C4-2B (cell line): ENCODE results near the gene FAM118B.

Source experiments
- H3K27ac ChIP-seq: fragments of 450-650 bp; 2 replicates; pipeline ENCODE4 v1.5.1; 2017
- CTCF ChIP-seq: fragments of 450-650 bp; conservative IDR thresholded peaks from 2 replicates; pipeline ENCODE4 v1.5.1; 2017; ENCODE audit warnings: mild to moderate bottlenecking
- ZFX ChIP-seq: fragments of 450-650 bp; IDR thresholded peaks from 2 replicates; pipeline ENCODE4 v1.6.1; 2017

Gene FAM118B

DNA sequence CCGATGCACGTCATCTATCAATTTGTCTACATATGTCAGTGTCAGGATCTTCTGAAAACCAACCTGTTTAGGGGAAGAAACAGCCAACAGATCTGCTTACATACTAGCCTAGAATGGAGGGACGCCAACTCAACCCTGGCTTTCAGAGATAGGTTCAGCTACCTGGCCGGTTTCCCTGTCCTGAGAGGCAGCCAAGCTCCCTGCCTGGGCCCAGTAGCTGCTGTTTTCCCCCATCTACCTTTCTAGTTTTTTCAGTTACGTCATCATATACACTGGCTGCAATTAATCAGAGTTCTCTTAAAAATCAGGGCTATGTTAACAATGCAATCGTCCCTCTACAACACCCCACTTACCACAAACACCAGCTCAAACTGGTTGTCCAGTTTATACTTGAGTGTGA lies 56.1 kb downstream of the FAM118B start:
- TF ChIP-seq CTCF, result no peak
- no peak for TF ChIP-seq ZFX
- H3K27ac ChIP-seq, result peak overlapping the region; percentile 92

- TF ChIP-seq CTCF (no peak), ZFX (no peak)
- peak overlapping the region; percentile 92 for H3K27ac ChIP-seq
Observed at GRCh38 chr11:126268361-126268707, 56.8 kb downstream of the FAM118B start.

GRCh38 chr11:126268708-126269579 lies 57.4 kb downstream of the FAM118B start, which contains the start of the genes FOXRED1 and SRPRA:
Gene FOXRED1, plus strand, starts transcription at chr11:126269154. Its CDS starts 53 bp downstream, at chr11:126269207.
Gene SRPRA, minus strand, starts transcription at chr11:126268895. Its CDS starts 91 bp downstream, at chr11:126268804.
- no peak for TF ChIP-seq CTCF
- no peak; the same call in 1 of the 2 replicates for TF ChIP-seq ZFX

DNA sequence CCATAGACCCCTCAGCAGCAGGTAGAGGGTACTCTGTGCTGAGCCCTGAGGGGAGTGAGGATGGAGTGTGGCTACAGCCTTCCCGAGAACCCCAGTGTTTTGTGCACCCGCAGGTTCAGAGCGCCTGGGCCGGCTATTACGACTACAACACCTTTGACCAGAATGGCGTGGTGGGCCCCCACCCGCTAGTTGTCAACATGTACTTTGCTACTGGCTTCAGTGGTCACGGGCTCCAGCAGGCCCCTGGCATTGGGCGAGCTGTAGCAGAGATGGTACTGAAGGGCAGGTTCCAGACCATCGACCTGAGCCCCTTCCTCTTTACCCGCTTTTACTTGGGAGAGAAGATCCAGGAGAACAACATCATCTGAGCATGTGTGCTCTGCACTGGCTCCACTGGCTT lies 65.7 kb downstream of the FAM118B start:
- no peak overlapping the region for H3K27ac ChIP-seq
- TF ChIP-seq ZFX (no peak), CTCF (no peak)

More at GRCh38 chr11:126268708-126269579, 57.4 kb downstream of the FAM118B start, which contains the start of the genes FOXRED1 and SRPRA:
- peak within 1 kb of the TSS; percentile 92 for H3K27ac ChIP-seq

DNA sequence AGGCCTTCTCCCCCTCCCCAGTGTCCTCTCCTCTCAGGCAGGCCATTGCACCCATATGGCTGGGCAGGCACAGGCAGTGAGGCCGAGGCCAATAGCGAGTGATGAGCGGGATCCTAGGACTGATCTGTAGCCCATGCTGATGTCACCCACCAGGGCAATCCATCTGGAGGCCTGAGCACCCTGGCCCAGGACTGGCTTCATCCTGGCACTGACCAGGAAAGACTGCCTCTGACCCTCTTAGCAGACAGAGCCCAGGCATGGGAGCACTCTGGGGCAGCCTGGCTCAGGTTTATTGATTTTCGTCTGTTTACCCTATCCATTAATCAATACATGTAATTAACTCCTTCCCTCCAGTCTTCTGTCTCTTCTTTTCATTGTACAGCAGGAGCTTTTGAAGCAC lies 66.2 kb downstream of the FAM118B start:
- H3K27ac ChIP-seq, result no peak overlapping the region
- no peak for TF ChIP-seq ZFX
- TF ChIP-seq CTCF, result no peak

DNA sequence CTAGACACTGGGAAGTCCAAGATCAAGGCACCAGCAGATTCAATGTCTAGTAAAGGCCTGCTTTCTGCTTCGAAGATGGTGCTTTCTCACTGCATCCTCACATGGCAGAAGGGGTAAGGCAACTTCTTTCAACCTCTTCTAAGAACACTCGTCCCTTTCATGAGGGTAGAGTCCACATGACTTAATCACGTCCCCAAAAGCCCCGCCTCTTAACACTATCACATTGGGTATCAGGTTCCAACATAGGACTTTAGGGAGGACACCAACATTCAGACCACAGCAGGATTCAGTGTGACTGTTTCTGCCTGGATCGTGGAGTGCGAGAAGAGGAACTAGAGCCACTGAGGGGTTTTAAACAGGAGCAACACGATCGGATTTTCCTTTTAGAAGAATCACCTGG lies 67.6 kb downstream of the FAM118B start:
- H3K27ac ChIP-seq, result no peak overlapping the region

More for the DNA sequence above, 67.6 kb downstream of the FAM118B start:
- no peak for TF ChIP-seq ZFX
- no peak for TF ChIP-seq CTCF
